Measurements from ENCODE around the gene TSPAN9.

Gene TSPAN9

DNA sequence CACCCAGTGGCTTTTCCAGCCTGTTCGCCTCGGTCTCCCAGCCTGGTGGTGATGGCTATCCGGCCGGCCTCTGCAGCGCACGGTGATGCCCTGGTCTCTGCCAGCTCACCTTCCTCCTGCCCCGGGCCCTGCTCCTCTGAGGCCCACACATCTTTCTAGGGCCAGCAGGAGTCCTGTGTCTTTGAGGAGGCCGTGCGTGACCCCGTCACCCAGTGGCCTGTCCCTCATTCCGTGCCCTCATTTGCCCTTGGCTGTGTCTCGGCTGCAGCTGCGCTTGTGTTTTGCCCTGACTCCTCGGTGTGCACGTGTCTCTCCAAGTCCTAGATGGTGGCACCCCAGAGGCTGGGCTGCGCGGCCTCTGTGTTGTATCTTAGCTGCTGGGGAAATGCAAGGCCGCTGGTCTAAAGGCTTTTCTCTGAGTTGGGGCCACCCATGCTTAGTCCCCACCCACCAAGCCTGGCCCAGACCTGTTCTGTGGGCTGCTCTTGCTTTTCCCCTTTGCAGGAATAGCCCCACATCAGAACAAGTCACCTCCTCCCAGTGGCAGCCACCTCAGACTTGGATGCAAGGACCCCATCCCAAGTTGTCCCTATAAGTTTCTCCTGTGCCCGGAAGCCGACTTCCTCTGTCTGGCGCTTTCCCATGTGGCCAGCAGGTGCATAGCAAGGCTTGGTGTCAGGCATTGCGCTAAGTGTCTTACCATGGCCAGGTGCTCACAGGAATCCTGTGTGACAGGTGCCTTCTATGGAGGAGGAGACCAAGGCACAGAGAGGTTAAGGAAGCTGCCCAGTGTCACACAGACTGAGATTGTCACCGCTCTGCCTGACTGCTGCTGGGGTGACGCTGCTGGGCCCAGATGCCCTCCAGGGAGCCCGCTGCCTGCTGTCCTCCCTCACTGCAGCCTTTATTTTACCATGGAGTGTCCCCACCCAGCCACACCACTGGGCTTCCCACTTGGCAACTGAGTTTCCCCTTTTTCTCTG, 64.5 kb downstream of the TSPAN9 start:
- no peak for DNase-seq (ENCODE audit: low spot score)

DNA sequence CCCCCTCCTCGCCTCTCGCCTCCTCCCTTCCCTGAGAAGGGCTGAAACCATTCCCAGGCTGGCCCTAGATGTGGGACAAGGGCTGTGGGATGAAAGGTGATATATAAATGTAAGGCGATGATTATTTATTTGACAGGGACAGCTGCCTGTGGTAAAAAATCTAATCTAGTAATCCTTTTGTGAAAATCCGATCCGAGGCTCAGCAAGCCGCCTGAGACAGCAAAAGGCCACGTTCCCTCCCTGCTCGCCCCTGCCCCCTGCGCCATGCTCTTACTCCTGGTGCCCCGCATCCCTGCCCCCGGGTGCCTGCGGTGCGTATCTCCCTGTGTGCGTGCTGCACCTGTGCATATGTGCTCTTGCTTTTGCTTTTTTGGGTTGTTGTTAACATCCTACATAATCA, 65.2 kb downstream of the TSPAN9 start:
- no peak for DNase-seq (ENCODE audit: low spot score)

DNA sequence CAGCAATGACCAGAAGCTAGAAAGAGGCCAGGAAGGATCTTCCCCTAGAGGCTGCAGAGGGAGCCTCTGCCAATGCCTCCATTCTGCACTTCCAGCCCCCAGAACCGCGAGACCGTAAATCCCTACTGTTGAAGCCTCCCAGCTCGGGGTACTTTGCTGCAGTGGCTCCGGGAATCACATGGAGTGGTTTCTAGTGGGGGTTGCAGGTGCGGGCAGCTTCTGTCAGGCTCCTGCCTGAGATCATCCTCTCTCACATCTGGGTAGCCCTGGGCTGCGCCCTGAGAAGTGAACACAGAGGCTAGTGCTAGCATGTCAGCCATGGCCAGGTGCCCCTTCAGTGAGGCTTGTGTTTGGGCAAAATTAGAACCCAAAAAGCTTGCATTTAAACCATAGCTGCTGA, 67.3 kb downstream of the TSPAN9 start:
- DNase-seq (ENCODE audit: low spot score), result no peak

DNA sequence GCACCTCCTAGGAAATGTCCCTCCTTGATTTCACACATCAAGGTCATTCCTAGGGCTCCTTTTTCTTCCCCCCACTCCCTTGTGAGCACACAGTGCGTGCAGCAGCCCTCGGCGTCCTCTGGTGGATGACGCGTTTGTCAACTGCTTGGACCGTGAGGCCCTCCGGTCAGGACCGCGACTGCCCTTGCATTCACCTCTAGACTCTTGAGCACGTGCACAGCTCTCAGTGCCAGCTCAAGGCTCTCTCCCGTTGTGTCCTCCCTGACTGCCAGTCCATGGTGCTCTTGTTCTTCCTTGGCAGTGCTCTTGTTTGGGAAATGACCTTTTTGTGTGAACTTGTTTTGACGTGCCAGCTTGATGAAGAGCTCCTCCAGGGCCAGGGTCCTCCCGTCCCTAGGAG, 67.9 kb downstream of the TSPAN9 start:
- no peak for DNase-seq (ENCODE audit: low spot score)

DNA sequence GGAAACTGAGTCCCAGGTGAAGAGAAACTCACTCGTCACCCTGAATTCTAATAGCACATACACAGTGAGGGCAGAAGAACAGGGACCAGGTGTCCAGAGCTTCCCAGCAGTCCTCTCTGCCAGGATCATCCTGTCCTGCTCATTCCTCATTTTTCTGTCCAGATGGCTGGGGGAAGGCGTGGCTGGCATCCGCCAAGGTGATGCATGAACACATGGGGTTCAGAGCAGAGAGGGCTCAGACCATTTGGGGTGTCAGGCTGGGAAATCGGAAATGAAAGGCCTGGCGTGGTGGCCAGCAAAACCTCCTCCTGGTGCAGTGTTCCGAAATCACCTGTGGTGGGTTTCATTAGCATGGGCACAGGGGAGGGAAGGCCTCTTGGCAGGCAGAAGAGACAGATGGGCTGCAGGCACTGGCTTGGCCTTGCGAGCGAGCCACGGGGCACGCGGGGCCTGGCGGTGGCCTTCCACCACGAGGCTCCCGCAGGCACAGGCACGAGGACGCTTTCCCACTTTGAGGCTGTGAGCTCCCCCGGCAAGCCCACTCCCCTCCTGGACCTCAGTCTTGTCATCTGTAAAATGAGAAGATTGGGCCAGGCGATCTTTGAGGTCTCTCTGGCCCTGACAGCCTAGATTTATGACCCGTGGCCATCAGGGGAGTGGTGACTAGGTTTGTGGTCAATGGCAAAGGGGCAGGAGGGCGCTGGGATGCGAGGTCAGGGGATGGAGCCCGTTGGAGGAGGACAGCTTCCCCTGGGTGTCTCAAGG, 68.5 kb downstream of the TSPAN9 start:
- DNase-seq (ENCODE audit: low spot score), result no peak

DNA sequence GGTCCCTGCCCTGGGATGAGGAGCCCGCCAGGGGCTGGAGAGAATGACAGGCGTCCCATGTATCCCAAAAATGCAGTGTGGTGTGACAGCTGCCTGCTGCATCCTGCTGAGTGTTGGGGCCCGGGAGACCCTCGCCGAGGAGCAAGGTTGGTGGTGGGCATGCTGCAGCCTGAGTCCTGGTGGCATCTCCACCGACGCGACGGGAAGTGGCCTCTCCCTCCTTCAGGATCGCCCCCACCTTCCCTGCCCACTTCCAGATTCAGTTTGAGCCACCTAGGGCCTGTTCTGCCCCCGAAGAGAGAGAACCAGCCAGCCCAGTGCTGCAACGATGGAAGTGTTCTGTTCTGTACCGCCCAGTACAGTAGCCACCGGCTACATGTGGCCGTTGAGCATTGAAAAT, 70.1 kb downstream of the TSPAN9 start:
- DNase-seq (ENCODE audit: low spot score), result no peak

DNA sequence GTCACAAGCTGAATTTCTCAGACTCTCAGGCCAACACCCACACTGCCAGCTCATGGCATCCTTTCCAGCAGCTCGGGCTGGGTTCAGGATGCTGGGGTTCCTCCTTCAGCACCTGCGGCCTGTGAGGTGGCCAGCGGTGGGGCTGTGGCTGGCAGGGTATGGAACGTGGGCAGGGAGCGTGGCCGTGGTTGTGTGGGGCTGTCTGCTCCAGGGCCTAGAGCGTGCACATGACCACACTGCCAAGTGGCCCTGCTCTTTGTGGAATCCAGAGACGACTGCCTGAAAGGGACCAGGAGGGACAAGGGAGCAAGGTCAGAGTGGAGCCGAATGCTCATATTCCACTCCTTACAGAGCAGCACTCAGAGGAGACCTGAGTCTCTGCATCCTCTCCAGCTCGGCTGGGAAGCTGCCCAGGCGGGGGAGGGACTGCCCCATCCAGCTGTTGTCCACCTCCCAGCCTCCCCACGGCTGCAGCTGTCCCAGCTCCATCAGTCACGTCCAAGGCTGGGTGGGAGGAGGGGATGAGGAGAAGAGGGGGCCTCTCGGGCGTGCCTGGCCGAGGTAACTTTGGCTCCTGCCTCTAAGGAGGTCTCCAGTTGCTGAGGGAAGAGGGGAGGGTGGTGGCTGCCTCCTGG, 71.3 kb downstream of the TSPAN9 start:
- no peak for DNase-seq (ENCODE audit: low spot score)

DNA sequence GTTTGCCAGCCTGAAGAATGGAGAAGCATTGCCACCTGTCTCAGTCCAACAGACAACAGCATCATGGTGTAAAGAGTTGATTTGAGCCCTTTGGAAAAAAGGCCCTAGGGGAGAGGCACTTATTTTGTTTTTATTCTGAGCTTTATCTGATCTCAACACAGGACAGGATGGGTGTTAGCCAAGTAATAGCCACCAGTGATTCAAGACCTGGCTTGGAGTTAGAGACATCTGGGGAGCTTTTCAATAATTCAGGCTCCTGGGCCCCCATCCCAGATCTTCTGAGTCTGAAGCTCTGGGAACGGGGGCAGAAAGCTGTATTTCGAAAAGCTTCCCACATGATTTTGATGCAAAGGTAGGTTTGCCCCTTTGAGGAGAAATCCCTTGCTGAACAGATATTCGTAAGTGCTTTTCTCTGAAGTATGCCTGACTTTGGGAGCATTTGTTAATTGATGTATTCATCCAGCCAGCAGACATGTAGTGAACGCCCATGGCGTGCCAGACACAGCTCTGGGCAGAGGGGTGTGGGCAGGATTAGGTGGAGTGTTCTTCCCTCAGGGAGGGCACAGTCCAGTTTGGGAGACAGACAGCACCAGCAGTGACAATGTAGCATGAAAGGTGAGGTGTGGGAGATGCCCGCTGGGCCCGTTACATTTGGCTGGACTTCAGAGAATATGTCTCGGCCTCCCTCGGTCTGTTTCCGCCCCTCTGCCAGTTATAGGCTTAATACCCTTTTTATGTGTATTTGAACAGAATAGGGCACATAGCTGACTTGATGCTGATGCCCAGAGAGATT, 72.5 kb downstream of the TSPAN9 start:
- no peak for DNase-seq (ENCODE audit: low spot score)

DNA sequence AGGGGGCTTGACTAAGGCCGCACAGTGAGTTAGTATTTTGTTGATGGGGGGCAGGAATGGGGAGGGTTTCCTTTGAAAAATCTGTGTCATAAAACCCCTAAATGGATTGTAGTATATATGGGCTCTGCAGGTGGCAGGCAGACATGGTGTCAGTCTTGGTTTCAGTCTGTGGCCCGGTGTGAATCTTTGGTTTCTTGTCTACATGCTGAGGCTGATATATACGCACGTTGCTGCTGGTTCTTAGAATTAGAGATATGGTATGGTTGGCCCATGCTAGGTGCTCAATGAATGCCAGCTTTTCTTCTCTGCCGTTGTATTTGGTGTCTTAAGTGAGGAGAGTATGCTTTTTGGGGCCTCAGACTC, 73.1 kb downstream of the TSPAN9 start:
- no peak for DNase-seq (ENCODE audit: low spot score)

DNA sequence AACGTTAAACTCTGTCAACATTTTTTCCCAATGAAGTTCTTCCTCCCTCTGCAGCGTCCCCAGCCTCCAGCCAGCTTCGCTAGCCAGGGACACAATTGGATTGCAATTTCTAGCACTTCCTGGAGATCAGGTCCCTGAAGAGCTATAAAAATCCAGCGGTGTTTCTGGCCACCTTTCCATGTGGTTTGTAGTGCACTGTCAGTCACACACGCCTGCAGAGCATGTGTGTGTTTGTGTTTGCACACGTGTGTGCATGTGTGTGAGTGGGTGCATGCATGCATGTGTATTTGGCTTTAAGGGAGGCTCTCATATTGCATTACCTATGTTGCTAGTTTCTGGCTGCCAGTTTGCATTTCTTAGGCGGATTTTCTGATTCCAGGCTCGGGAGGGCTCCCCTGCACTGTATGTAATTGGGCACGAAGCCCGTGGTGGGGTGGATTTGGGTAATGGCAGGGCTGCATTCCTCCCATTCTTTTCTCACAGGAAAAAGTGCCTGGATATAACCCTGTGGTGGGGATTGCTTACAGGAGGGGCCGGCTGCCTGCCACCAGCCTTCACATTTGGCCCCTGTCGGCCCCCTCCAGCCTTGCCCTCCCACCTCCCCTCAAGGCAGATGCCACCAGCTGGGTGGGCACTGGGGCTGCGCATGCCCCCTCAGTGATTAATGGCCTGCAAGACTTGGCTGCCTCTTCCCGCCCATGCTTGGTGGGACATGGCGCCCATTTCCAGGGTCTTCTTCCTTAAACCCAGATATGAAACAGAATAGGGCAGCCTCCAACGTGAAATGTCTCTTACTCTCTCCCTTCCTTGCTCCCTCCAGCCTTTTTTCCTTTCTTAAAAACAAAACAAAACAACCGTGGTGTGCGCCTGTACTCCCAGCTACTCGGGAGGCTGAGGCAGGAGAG, 74.0 kb downstream of the TSPAN9 start:
- DNase-seq (ENCODE audit: low spot score), result no peak

DNA sequence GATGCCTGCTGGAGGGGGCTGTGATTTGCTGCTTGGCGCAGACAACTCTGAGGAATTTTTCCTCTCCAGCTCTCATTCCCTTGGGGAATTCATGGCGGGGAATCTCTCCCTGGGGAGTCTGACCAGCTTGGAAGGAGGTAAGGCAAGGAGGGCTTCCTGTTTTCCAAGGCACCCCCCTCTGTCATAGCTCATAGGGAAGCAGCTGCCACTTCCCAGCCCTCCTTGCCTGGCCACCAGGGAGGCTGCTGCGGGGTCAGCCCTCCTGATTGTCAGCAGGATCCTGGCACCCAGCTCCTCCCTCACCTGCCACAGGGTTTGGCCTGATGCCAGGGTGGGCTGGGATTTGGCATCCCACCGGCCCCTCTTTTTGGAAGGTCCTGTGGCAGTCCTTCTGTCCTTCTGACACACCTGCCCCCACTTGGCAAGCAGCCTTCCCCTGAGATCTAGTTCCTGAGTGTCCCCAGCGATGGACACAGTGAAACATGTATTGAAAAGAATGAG, 74.9 kb downstream of the TSPAN9 start:
- DNase-seq (ENCODE audit: low spot score), result no peak

DNA sequence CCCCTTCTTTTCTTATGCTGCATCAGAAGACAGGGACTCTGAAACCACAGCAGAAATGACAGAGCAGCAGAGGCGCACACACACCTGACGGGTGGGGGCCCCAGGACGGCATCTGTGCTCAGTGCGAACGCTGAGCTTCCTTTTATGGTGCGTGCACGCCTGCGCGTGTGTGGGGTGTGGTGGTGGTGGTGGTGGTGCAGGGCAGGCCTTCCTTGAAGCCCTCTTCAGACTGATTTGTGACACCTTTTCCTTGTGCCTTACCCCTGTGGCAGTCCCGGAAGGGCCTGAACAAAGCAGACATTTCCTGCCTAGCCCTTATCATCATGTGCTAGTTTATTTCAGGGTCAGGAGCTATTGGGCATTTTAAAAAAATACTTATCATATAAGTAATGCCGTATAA, 75.7 kb downstream of the TSPAN9 start:
- DNase-seq (ENCODE audit: low spot score), result no peak

DNA sequence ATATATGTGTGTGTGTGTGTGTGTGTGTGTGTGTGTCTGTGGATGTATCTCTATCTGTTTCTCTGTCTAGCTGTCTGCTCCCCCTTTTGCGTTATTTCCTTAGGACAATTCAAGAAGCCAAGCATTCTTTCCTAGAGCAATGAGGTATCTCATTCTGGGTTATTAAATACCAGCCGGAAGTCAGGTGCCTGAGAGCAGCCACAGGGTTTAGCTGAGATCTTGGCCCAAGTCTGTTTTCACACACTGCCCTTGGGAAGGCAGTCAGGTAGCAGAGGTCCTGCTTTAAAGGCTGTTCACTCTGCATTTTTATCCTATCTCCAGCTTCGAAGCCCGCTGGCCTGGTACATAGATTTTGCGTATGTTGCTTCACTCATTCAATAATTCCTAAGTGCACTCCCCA, 76.8 kb downstream of the TSPAN9 start:
- no peak for DNase-seq (ENCODE audit: low spot score)

DNA sequence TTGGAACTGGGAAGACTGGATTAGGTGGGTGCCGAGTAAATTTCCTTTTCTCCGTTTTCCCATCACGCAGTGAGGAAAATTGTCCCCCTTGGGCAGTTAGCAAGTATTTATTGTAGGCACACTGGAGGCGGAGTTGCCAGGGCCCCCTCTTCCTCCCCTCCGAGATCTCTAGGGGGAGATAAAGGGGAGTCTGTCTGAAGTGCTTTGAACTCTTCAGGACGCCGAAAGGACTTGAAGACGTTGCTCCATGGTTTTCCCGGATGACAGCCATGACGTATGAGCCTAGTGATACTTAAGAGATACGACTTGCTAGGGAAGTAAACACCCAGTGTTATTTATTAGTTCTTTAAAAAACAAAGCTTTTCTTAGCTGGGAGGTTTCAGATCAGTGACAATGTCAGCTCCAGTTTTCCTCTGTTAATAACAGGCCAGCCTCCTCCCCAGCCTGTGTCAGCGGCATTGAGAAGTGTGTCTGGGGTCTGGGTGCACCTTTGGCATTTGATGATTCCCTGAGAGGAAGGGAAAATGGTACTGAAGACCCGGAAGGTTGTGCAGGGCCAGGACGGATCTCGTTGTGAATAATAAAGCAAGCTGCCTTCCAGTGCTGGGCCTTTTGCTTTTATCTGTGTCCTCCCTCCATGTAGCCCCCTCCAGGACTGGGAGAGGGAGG, 78.7 kb downstream of the TSPAN9 start:
- DNase-seq (ENCODE audit: low spot score), result no peak

DNA sequence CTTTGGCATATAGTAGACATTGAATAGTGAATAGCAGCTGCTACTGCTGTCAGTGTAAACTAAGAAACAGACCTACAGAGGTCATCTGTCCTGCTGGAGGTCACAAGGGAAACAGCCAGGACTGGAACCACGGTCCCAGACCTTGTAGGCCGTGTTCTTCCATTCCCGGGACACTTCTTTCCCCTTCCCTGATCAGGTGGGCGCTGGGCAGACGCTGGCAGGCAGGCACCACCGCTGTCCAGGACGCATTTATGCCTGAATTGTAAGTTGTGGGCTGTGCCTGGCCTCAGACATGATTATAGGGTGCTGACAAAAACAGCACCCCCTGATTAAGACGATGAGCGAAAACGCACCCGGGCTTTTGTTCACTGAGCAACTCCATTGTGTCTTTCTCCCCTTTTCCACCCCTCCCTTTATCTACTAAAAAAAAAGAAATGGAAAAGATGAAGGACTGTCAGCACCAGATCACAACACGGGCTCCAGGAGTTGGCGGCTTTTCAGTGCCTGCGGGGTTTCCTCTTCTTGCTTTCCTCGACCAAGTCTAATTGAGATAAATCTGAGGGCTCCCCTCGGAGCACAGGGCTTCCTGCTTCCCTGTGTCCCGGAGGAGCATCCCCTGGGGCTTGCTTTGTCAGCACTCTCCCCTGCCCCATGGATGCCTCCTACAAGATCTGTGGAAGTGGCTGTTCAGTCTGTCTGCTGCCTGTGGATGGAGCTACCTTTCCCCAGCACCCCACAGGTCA, 80.6 kb downstream of the TSPAN9 start:
- DNase-seq (ENCODE audit: low spot score), result no peak

DNA sequence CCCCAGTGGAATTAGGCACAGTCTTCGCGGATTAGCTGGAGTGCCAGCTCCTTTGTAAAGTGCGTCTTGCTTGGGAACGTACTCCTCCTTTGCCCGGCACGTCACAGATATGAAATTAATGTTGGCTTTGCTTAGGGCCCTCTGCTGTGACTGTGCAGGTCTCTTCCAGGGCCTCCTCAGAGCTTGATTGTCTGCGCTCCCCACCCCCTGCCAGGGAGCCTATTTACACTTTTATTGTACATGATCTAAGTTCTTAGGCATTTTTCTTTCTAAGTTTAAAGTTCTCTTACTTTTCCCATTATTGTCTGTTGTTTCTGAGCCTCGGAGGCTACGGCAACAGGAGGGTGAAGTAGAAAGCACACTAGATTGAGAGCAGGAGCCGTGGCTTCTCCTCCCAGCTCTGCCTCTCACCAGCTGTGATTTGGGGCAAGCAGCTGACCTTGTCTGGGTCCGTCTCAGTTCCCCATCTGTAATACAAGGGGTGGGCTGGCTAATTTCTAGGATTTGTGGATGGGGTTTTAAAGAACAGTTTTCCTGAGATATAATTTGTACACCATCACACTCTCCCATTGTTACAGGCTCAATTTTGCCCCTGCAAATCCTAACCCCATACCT, 81.8 kb downstream of the TSPAN9 start:
- DNase-seq (ENCODE audit: low spot score), result no peak

DNA sequence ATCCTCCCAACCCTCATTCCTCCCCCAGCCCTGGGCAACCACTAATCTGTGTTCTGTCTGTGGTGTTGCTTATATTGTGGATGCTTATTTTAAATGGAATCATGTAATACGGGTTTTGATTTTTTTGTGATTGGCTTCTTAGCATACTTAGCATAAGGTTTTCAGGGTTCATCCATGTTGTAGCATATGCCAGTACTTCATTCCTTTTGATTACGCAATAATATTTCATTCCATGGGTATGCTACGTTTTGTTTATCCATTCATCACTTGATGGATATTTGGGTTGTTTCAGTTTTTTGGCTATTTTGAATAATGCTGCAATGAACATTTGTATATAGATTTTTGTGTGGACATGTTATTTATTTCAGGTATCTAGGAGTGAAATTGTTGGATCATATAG, 82.9 kb downstream of the TSPAN9 start:
- DNase-seq (ENCODE audit: low spot score), result no peak

DNA sequence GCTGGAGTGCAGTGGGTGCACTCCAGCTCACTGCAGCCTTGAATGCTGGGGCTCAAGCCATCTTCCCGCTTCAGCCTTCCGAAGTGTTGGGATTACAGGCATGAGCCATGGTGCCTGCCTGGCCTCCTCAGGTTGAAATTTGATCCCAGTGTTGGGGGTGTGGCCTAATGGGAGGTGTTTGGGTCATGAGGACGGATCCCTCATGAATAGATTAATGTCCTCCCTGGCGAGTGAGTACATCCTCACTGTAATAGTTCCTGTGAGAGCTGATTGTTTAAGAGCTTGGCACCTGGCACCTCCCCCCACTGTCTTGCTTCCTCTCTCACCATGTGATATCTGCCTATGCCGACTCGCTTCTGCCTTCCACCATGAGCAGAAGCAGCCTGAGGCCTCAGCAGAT, 84.7 kb downstream of the TSPAN9 start:
- DNase-seq (ENCODE audit: low spot score), result no peak

DNA sequence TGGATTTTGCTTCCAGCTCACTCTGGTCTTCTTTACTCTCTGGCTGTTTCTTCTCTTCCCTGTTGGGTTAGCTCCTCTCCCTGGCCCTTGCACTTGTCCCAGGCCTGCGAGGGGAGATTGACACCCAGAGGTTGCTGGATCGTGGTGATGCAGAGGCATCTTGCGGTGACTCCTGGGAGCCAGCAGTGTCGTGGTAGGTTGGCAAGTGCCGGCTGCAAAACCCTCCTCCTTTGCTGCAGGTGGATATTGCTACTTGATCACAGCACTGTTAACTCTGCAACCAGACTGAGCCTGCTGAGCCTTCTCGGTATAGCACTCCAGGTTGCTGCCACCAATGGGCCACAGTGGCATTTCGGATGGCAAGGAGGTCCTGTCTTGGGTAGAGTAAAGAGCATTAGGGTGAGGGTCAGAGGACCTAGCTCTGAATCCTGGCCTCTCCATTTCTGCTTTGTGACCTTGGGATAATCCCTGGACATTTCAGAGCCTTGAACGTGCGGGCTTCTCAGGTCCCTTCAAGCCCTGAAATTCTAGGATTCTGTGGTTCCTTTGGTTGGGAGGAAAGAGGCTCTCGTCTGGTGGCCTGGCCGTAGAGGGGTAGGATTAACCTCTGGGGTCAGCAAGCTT, 87.4 kb downstream of the TSPAN9 start:
- DNase-seq (ENCODE audit: low spot score), result no peak
